ENCODE data around the gene ADA.

Gene ADA

DNA sequence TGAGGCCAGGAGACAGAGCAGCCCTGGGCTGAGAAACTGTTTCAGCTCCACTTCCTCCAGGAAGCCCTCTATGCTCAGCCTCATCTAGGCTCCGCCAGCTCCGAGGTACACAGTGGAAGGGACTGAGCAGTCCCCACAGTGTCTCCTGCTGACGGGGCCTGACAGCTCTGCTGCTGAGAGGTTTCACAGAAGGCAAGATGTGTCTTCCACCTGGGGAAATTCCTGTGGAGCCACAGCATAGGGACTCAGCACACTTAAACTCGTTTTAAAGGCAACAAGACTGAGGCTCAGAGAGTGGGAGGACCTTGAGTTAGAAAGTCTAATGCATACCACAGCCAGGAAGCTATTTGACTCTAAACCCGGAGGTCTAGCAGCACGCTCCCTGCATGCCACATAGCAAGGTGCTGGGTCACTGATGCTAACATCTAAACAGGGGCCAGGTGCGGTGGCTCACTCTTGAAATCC, 6.8 kb downstream of the ADA start:
- peak in 1 of 2 donors; percentile 23 for DNase-seq (ENCODE audit: low read depth in 2 of 2)

DNA sequence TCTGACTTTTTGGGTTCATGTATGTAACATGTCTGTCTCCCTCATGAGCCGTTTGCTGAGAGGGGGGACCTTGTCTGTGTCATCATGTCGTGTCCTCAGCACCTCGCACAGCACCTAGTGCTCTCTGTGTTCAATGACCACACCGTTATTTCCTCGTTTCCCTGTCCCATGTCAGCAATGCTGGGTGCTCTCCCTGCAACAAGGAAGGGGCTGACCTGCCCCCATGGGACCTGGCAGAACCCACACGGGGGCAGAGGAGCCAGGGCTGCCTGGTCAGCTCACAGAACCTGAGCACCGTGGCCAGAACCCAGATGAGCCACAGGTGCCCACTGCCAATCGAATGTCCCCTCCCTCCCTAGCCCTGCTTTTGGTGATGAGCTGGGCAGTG, 7.3 kb downstream of the ADA start:
- DNase-seq (ENCODE audit: low read depth in 2 of 2) = no peak

DNA sequence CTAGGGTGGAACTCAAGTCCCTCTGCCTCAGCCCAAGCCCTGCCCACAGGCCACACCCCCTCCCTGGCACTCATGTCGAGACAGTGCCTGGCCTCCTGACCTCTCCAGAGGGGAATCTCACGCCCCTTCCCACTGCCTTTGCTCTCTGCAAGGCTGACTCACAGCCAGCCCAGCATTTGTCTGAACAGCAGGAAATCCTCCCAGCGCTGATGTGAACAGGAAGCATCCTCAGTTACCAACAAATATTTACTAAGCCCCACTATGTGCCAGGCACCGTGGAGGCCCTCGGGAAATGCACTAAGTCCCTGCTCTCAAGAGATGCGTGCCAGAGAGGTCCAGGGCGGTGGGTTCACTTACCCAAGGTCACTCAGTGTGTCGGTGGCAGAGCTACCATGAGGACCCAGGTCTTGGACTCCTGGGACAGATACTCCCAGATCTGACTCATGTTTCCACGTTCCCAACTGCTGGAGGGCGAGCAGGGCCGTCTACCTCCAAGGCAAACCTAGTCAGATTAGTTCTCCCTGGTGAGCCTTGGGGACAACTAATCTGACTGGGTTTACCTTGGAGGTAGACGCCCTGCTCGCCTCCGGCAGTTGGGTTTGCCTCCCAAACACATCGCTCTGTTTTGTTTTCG, 7.8 kb downstream of the ADA start:
- DNase-seq (ENCODE audit: low read depth in 2 of 2) = no peak

GRCh38 chr20:44643154-44643519, 8.4 kb downstream of the ADA start:
- DNase-seq (ENCODE audit: low read depth in 2 of 2) = no peak

- no peak for DNase-seq (ENCODE audit: low read depth in 2 of 2)
Measured at GRCh38 chr20:44642203-44643153, 9.0 kb downstream of the ADA start.

DNA sequence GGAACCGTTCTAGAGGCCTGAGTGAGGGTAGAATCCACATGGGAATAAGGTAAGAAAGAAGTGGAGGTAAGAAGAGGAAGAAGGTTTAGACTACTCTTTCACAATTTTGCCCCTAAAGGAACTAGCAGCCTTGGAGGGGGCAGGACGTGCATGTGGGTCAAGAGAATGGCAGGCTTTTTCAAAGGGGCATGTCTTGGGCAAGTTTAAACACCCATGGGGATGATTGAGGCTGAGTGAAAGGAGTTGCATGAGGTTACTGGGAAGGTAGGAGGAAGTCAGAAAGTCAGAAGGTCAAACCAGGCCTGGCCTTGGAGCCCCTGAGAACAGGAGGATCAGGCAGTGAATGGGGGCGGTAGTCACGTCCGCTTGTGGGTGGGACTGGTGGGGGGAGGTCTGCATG, 10.2 kb downstream of the ADA start:
- no peak for DNase-seq (ENCODE audit: low read depth in 2 of 2)

DNA sequence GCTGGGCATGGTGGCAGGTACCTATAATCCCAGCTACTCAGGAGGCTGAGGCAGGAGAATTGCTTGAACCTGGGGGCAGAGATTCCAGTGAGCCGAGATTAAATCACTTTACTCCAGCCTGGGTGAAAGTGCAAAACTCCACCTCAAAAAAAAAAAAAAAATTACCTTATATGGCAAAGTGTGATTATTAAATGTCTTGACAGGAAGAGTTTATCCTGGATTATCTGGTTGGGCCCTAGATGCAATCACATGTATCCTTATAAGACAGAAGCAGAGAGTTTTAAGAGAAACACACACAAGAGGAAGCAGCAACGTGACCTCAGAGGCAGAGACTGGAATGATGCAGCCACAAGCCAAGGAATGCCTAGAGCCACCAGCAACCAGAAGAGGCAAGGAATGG, 11.0 kb downstream of the ADA start:
- DNase-seq (ENCODE audit: low read depth in 2 of 2) = no peak

- DNase-seq (ENCODE audit: low read depth in 2 of 2) = no peak
Measured at GRCh38 chr20:44637522-44638372, 13.8 kb downstream of the ADA start.

DNA sequence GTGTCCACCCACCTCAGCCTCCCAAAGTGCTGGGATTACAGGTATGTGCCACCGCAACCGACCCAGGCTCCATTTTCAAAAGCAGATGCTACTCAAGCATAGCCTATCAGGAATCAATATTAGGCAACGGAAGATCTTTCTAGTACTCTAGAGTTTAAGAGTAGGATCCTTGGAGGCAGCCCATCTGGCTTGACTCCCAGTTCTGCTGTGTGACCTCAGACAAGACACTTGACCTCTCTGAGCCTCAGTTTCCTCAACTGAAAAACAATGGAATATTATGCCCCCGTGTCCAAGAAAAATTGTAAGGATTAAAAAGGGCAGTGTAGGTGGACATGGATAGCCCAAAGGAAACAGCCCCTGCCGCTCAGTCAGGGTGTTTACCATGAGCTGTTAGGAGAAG, 14.5 kb downstream of the ADA start:
- DNase-seq (ENCODE audit: low read depth in 2 of 2) = no peak

DNA sequence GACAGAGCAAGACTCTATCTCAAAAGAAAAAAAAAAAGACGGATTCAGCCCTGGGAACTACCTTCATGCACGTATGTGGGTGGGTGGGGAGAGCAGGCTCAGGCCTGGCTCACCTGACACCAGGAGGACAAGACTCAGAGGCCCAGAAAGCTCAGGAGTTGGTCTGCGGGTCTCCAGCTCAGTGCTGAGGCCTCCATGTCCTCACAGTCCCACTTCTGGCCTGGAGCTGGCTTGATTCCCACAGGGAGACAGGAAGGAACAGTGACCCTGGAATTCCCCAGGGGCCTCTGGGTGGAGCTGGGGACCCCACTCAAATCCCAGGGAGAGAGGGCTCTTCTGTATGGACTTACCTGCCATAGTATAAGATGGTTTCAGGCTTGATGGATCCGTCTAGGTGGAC, 15.6 kb downstream of the ADA start:
- DNase-seq (ENCODE audit: low read depth in 2 of 2) = no peak

DNA sequence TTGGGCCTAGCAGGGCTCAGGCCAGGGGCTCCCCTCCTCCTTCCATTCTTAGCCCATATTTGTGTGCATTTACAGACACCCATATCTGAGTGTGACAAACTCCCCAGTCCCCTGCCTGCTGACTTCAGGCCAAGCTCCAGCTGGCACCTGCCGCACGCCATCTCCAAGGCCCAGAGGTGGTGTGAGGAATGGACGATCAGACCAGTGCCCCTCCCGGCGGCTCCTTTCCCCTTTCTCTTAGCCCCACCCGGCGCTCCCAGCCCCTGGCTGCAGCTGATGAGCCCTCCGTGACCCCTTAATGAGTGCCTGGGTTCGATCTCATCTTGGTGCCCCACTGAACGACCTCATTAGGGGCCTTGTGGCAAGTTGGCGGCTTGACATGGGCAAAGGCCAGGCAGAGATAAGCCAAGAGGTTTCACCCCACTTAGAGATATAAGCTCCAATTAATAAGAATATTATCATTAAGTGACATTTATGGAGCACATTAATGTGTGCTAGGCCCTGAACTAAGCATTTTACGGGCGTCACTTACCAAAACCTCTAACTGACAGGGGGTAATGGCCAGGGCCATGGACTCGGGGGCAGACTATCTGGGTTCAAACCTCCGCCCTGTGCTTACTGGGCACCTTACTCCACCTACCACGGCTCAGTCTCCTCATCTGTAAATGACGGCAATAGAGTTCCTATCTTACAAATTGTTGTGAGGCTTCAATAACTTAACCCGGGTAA, 17.5 kb downstream of the ADA start:
- no peak for DNase-seq (ENCODE audit: low read depth in 2 of 2)

DNA sequence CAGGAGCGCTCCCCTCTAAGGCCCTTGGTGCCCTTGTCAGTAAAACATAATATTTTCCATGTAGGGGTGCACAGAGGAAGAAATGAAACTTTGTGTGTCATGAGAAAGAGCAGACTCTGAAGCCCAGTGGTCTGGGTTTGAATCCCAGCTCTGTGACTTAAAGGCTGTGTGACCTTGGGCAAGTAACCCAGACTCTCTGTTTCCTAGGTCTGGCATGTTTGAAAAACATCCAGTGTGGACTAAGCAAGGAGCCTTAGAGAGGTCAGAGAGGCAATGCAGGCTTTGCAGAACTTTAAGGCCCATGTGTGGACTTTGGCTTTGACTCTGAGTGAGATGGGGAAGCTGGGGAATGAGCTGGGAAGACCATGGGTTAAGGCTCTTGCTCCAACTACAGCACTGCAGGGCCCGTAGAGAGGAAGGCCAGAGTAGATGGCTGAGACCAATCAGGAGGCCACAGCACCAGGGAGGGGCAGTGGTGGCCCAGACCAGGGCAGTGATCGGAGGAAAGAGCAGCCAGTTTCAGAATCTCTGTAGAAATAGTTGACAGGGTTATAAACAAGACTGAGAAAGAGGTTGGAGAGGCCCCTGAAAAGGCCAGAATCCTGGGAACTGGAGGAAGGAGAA, 18.2 kb downstream of the ADA start:
- no peak for DNase-seq (ENCODE audit: low read depth in 2 of 2)

- DNase-seq (ENCODE audit: low read depth in 2 of 2) = no peak
Measured at GRCh38 chr20:44632103-44632752, 19.3 kb downstream of the ADA start.

DNA sequence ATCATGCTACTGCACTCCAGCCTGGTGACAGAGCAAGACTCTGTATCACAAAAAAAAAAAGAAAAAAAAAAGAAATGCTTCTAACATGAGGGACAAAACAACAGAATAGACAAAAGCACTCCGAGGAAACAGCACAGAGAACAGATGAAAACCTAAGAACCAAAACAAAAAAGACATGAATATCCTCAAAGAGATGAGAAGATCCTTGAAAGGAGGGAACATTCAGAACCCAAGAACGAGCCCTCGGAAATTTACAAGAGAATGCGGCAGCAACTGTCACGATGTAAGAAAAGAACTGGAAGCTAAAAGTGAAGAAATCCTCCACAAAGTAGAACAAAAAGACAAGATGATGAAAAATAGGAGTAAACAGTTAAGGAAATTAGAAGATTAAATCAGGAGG, 21.2 kb downstream of the ADA start:
- no peak for DNase-seq (ENCODE audit: low read depth in 2 of 2)

GRCh38 chr20:44629542-44629941, 22.0 kb downstream of the ADA start:
- no peak for DNase-seq (ENCODE audit: low read depth in 2 of 2)

DNA sequence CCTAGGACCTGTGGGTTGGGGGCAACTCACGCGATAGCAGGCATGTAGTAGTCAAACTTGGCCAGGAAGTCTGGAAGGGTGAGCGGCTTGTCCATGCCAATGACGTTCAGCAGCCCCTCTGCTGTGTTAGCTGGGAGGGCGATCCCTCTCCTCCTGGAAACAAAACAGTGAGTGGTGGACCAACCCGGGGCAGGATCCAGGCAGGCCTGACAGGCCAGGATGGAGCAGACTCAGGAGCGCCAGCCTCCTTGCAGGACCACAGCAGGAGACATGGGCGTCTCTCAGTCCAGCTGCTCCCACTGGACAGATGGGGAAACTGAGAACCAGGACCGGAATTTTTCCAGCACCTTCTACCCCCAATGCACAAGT, 22.5 kb downstream of the ADA start:
- no peak for DNase-seq (ENCODE audit: low read depth in 2 of 2)

DNA sequence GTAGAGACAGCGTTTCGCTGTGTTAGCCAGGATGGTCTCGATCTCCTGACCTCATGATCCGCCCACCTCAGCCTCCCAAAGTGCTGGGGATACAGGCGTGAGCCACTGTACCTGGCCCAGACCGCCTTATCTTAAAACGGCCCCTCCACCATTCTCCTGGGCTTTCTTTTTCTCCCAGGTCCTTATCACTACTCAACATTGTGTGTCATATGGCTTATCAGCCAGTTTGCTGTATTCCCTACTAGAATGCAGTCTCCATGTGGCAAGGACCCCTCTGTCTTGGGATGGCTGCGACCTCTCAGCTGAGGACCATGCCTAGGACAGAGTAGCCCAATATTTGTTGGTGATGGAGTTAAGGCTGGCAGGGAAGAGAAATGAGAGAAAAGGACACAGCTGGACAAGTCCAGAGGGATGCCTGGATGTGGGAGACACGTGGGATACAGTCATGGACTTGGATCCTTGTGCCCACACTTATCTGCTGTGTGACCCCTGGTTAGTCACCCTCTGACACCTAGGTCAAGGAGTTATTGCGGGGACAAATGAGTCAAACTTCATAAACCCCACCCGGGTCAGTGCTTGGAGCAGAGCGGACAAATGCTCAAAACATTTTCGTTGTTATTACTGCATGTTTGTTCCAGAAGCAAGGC, 24.0 kb downstream of the ADA start:
- no peak for DNase-seq (ENCODE audit: low read depth in 2 of 2)

DNA sequence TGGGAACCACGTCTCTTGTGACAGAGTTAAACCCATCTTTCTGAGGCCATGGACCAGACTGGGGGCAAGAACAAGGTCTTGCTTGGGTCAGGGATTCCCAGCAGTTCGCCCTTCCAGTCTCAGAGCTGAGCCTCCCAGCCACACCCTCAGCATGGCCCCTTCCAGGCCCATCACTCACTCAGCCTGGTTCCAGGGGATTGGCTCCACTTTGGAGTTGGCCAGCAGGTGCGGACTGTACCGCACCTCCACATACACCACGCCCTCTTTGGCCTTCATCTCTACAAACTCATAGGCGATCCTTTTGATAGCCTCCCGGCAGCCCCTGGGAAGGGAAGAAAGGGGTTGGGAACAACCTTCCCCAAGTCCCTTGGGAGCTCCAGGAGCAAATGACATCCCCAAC, 25.2 kb downstream of the ADA start:
- no peak for DNase-seq (ENCODE audit: low read depth in 2 of 2)

- DNase-seq (ENCODE audit: low read depth in 2 of 2) = no peak
Measured at GRCh38 chr20:44625361-44625760, 26.1 kb downstream of the ADA start.

DNA sequence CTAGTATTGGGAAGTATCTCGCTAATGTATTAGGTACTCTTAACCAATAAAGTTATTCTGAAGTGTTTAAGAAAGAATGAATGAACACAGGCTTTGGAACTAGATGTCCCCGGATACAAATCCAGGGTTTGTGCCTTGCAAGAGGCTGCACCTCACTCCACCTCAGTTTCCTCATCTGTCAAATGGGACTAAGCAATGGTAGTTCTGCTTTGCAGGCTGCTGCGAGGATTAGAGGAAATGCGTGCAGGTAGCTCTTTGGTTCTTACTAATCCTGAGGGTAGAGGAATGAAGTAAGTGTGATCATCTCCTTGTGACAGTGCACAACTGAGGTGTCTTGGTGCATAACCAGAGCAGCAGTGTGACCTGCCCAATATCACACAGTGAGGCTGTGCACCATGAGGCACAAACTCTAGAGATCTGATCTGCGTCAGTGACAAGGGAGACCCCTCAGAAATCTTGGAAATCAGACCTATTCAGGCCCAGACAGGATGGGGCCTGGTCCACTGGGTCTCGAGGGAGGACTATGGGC, 26.7 kb downstream of the ADA start:
- no peak for DNase-seq (ENCODE audit: low read depth in 2 of 2)
